ENCODE data around the gene GSE1.

The GSE1 gene

DNA sequence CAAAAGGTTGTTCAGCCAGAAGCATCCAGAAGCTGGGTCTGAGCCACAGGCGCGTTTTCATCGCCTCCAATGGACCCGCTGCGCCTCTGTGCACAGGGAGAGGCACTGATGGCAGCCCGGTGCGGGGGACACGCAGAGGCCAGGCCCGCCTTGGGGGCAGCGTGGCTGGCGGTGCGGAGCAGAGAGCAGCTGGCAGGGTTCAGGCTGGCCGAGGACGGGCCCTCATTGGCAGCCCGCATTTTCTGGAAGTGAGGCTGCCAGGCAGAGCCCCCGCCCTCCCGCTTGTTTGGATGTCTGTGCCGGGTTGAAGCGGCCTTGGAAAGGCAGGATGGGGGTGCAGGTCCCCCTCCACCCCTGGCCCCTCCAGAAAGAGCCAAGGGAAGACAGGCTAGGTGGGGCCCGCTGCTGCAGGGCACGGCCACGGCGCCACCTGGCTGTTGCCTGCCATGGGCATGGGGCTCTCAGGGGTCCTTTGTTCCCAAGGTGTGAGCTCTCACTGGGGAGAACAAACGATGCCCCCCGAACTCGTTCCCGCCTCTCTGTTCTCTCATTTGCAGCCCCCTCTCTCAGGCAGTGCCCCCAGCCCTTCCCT lies 18.8 kb downstream of the GSE1 start:
- DNase-seq (ENCODE audit: low read depth): no peak

DNA sequence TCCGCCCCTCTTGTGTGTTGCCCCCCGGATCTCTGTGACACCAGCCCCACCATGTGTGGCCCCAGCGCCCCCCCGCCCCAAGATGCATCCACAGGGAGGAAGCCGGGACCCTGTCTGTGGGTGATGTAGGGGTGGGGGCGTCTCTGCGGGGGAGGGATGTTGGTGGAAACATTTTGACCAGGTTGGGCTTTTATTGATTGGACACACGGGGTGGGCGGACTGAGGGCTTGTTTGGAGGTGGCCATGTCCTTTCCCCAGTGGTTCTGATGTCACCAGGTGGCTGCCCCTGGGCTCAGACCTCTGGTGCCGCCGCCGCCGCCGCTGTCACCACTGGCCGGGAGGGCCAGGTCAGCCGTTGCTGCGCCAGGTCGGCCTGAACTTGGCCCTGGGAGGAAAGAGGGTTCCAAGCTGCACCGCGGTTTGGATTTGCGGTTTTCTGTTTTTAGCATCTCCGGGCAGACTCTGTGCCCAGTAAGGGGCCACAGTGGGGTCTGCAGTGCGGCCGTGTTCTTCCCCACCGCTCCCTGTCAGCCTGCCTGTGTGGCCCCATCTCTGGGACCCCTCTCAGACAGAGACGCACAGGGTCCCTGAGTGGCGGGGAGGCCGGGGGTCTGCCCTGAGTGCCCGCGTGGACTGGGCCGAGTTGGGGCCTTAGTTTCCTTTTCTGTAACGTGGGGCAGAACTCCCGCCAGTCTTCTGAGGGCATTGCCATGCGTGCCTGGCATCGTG lies 19.8 kb downstream of the GSE1 start:
- no peak for DNase-seq (ENCODE audit: low read depth)

DNA sequence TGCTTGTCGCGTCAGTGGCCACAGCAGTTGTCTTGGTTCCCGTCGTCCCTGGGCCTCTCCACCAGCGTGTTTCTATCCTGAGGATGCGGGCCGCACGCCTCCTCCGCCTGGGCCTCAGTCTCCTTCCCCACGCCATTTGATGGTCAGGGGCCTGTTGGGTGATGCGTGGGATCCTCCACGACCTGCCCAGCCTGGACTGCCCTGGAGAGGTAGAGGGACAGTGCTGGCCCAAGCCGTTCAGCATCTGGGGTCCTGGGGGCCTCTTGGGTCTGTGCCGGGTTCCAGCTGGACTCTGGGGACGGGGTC lies 20.3 kb downstream of the GSE1 start:
- DNase-seq (ENCODE audit: low read depth): no peak

DNA sequence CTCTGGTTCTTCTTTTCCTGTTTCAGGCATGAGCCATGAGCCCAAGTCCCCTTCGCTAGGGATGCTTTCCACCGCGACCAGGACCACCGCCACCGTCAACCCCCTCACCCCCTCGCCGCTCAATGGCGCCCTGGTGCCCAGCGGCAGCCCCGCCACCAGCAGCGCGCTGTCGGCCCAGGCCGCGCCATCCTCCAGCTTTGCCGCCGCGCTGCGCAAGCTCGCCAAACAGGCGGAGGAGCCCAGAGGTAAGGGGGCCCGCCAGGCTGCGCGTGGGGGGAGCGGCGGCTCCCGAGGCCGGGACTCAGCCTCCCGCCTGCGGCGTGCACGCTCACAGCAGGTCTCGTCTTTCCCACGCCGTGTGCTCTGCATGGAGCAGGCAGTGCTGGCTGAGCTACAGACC lies 20.8 kb downstream of the GSE1 start:
- no peak for DNase-seq (ENCODE audit: low read depth)

DNA sequence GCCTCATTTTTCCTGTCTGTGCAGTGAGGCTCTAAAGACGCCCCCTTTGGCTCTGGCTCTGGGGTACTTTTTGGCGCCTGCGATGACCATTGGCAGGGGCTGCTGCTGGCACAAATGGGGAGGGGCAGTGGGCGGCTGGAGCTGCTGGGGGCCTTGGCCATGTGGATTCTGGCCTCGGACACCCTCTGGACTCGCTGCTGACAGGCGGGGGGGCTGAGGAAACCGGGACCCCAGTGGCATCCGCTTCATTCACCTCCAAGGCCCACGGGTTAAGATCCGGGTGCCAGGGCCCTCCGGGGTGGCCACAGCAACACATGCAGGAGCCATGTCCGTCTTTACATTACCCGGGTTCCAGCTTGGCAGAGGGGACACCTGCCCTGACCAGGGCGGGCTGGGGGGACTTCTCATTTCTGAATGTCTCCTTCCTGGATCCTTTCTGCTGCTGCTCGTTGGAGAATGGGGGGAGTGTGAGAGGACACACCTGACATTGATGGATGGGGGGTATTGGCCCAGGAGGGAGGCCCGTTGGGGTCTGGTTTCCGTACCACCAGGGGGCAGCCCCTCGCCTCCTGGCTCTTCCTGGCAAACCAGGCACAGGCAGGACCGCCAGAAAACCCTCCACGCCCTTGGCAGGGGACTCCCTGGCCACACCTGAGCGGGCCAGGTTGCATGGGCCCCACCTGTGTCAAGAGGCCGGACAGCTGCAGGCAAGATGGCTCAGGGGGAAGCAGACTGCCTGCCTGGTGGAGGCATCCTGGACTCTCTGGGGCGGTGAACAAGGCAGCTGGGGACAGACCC lies 21.8 kb downstream of the GSE1 start:
- no peak for DNase-seq (ENCODE audit: low read depth)

DNA sequence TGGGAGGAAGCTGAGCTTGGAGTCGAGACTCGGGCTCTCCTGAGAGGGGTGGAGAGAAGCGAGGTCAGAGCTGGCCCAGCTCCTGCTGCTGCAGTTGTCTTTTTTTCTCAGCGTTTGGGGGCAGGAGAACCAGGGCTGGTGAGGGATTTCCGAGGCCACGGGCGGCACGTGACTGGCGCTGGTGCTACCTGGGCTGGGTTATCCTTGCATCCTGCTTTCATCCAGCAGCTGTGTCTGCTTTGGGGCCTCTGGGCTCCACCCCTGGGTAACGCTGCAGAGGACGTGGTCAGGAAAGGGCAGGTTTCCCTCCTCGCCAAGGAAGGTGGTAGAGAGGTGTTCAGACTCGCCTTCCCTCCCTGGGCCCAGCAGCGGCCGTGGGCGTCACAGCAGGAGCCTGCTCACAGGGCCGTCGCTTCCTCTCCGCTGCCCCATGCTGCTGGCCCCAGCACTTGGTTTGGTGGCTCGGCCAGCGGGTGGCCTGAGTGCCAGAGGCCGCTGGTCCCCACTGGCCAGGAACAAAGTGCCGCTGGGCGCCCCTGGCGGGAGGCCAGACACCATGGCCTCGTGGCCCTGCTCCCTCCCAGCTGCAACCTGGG lies 22.5 kb downstream of the GSE1 start:
- no peak for DNase-seq (ENCODE audit: low read depth)

DNA sequence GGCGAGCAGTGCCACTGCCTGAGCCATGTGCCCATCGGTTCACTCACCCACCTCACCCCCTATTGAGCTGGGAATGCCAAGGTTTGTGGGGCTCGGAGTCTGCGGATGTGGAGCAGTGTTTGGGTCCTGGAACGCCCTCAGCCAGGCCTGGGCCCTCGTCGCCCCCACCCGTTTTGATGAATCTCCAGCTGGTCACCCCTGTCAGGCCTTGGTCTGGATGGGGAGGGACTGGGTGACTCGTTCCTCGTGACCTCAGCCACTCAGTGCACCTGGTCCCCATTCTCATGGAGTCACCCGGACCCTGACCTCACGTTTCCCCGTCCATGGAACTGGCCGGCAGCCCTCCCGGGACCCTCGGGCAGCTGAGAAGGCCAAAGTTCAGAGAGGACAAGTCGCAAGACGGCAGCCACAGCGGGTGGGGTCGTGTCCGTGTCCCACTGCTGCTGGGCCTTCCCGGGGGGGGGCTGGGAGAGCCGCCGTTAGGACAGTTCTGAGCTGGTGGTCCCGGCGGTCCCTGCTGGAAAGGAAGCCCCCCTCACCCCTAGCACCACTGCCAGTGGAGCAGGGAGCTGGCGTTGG lies 23.2 kb downstream of the GSE1 start:
- DNase-seq (ENCODE audit: low read depth): no peak

DNA sequence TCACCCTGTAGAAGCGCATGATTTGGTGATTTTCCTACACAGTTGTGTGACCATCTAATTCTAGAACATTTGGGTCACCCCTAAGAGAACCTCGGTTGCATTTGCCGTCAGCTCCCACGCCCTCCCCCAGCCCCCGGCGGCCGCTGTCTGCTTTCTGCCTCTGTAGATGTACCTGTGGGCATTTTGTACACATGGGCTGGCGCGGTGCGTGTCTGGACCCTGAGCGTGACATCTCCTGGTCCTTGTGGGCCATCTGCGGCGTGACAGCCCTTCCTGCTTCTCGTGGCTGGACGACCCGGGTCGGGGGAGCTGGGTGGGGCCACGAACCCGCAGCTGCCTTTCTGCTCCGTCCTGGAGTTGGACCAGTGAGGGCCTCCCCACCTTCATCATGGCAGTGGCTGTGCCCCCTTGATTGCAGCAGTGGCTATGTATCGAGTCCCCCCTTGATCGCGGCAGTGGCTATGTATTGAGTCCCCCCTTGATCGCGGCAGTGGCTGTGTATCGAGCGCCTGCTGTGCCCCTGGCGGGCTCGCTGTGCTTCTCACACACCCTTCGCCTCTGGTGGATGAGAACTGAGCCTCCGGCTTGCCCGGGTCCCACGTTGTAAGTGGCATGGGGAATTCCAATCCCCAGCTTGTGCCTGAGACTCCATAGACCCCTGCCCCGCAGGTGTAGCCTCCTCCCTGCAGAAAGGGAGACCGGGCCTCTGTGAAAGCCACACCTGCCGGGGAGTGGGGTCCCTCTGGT lies 24.1 kb downstream of the GSE1 start:
- DNase-seq (ENCODE audit: low read depth): no peak

DNA sequence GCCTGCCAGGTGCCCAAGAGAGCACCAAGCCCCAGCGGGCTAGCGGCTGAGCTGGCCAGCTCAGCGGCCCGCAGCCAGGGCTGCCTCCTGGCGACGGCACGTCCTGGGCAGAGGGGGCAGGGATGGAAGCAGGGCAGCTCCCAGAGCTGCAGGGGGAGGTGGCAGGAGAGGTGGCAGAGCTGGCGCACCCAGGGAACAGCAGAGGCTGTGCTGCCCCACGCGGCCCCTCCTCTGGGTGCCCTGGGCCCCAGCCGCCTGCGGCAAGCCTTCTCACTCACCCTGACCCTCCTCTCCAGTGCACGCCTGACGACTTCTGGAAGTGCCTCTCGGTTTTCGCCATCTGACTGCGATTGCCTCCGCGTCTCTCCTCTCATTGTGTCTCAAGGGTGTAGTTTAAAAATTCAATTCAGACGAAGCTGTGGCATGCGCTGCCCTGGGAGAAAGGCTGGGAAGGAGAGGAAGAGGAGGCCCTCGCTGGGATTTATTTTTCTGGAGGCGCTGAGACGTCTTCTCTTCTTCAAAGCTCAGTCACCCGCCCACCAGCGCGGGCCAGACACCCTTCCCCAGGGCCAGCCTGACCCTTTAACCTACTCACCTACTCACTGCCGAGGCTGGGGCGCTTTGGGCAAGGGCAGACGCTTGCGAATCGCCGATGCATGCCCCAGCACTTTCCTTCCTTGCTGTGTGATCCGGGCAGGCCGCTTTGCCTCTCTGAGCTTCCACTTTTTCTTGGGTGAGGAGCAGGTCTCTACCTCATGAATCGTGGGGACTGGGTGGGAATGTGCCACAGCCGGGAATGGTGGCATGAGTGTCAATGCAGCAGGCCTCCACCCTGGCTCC lies 24.9 kb downstream of the GSE1 start:
- no peak for DNase-seq (ENCODE audit: low read depth)

DNA sequence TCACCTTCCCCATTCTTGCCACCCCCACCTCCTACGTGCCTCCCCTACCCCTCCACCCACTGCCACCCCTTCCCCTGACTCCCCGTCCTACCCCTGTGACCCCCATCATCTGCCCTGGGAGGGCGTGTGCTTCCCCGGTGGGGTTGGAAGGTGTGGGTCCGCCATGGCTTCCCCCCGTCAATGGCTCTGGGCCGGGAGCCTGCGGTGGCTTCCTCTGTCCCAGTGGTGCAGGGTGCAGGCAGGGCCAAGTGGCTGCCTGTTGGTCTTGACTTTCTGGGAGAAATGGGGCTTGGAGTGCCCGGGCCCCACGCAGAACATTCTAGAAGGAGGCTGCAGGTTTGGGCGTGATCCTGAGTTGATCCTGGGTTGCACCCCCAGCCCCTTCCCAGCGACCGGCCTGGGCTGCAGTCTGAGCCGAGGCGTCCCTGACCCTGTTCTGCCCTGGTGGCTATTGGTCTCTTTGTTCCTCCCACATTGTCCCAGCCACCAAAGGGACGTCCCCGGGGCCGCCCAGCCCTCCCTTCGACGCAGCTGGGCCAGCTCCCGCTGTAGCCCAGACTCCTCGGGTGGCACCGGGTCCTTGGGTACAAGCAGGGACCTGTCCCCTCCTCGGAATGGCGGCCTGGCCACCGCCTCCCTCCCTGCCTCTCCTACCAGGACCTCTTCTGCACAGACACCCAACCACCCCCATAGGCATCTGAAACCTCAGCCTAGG lies 25.7 kb downstream of the GSE1 start:
- DNase-seq (ENCODE audit: low read depth): no peak

DNA sequence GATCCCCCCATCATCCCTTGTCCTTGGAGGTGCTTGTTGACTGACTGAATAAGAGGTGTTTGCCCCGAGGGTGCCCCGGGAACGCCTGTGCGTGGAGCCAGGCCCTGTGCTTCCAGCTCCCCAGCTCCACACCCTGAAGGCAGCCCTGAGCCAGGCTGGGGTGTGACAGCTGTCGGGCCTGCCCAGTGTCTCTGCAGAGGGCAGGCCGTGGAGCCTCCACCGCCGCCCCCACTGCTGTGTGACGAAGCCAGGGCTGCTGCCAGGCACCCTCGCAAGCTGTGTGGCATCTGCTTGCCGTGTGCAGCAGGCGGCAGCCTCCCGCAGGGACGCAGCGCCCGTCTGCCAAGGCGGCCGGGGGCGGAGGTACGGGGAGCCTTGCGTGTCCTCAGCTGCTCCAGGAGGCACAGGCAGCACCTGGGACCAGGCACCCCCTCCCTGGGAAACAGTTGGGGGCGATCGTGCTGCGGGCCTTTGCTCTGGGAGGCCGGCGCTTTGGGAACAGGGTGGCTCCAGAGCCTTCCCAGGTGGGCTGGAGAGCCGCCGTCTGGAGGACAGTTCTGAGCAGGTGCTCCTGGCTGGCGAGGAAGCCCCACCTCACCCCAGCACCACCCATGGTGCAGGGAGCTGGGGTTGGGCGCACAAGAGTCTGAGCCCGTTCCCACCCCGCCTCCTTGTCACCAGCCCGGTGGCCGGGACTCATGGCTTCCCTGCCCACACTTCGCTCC lies 26.6 kb downstream of the GSE1 start:
- DNase-seq (ENCODE audit: low read depth): no peak

DNA sequence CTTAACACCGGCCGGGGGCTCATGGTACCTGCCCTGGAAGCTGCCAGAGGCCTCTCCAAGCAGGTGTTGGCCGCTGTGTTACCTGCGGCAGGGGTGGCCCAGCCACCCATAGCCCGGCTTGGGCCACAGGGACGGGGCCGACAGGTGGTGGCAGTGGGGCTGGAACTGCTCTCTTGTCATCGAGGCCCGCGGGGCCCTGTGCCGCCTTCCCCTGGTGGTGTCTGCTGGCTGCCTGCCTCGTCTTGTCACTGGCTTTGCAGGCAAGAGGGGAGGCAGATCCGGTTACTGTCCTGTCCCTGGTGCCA lies 27.1 kb downstream of the GSE1 start:
- no peak for DNase-seq (ENCODE audit: low read depth)

DNA sequence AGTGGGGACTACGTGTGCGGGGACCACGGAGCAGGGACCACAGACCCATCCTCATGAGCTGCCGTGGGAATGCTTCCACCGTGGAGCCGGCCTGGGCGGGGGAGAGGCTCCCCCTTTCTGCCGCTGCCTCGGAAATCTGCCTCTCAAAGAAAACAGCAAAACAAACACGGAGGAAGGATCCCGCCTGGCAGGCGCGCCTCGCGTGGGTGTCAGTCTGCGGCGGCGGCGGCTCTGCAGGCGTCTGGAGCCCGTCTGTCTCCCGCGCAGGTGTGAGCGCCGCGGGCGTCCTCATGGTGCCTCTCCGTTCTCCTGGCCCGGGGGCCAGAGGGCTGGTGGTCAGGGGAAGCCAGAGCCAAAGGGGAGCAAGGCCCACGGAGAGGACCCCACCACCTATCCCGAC lies 27.5 kb downstream of the GSE1 start:
- DNase-seq (ENCODE audit: low read depth): no peak

DNA sequence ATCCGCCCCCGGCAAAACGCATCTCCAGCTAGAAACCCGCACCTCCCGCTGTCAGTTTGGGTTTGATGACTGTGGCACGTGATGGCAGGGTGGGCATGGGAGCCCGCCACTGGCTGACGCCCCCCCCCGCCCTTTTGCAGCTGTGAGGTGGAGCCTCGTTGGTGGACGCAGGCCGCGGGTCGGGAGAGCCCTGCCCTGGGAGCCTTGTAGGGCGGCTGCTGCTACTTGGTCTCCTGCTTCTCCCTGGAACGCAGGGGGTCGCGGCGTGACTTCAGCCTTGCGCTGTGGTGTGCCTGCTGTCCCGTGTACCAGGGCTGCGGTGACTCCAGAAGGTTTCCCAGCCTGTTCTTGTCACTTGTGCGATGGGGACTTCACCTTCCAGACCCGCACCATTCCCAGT lies 28.2 kb downstream of the GSE1 start:
- DNase-seq (ENCODE audit: low read depth): no peak

DNA sequence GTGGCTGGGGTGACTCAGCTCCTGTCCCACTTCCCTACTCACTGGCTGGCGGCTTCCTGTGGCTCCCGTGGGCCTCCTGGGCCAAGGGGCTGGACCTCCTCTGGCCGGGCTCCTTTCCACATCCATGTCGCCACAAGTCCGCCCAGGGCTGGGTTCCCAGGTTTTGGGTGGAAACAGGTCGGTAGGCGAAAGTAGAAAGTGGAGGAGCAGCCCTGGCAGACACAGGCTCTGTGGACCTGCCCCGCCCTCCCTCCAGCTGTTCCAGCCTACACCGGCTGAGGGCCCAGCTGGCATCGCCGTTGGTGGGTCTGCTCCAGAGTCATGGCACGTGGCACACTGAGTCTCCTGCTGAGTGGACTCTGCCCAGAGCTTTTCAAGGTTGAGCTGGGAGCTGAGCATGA lies 28.7 kb downstream of the GSE1 start:
- DNase-seq (ENCODE audit: low read depth): peak; percentile 30

DNA sequence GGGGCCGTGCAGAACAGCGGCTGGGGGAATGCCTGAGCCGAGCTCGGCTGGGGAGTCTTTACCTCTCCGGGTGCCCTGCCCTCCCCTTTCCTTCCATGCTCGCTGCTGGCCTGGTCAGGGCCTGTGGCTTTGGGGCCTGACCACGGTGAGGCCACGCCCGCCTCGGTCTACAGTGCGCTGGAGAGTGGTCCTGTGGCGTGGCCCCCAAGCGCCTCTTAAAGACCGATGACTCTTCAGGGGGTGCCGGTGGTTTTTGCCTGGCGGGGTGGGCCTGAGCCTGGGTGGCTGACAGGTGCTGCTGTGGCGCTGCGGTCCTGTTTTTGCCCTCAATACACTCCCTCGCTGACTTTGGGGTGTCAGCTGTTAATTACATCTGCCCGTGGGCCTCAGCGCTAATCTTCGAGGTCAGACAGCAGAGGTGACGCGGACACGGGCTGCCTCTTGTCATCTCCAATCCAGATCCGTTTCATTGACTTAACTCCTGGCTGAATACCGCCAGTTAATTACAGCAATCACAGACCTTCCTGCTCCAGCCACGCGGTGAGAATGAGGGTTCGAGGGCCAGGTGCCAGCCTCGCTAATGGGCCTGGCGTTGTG lies 29.7 kb downstream of the GSE1 start:
- no peak for DNase-seq (ENCODE audit: low read depth)

DNA sequence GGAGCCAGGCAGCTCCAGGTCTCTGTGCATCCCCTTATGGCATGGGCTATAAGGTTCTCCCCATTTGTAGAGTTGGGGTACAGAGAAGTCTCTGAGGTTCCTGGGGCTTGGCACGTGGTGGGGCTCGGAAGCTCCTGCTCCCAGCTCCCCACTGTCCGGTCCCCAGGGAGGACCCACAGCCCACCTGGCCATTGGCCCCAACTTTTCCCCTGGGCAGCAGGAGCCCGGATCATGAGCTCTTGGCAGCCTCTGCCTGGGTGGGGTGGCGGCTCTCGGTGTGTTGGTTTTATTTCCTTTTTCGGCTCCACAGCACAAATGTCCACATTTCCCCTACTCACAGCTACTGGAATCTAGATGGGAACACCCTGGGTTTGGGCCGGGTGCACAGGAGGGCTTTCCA lies 30.5 kb downstream of the GSE1 start:
- DNase-seq (ENCODE audit: low read depth): no peak

DNA sequence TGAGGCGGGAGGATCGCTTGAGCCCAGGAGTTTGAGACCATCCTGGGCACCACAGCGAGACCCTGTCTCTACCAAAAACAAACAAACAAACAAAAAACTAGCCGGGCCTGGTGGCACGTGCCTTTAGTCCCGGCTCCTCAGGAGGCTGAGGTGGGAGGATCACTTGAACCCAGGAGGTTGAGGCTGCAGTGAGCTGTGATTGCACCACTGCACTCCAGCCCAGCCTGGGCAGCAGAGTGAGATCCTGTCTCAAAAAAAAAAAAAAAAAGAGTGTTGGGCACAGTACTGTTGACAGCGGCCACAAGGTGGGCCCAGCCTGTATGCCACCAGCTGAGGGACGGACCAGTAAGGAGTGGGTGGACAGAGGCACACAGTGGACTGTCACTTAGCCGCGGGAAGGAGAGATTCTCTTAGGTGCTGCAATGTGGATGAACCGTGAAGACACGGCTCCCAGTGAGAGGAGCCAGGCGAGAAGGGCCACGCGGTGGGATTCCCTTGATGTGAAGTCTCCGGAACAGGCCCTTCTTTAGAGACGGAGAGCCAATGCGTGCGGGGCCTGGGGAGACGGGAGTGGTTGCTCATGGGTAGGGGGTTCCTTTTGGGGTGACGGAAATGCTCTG lies 31.1 kb downstream of the GSE1 start:
- DNase-seq (ENCODE audit: low read depth): no peak

DNA sequence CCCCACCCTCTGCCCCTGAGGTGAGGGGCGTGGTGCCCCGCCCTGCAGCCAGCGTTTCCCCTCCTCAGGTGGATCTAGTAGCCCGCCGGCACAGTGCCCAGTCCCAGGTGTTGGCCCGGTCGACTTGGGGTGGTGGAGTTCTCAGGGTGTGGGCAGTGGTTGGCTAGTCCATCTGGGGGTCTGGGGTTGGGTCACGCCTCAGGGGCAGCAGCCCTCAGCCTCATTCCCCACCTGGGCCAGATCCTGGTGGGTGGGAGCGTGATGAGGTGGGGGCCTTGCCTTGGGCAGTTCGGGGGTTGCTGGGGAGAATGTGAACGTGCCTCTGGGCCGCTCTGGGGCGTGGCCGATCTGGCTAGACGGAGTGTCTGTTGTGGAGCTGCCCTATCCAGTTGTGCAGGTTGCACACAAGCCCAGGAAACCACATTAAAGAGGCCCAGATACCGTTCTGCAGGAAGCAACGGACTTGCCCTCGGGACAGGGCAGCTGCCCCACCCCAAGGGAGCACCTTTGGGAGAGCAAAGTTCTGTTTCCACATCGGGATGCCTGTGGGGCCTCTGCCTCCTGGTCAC lies 32.0 kb downstream of the GSE1 start:
- no peak for DNase-seq (ENCODE audit: low read depth)
